K562 (cell line): Measurements from ENCODE around the gene SAMD4A. TPM values are rescaled to one million over a fixed set of nuclear protein-coding genes. Genes with fewer than 3 reads are reported as not detected.

Source experiments
- CBX3 ChIP-seq, 2 experiments: IDR thresholded peaks; 1 replicate in 1 of 2; 2 replicates in 1 of 2; pipeline ENCODE4 v1.6.1; 2012; ENCODE audit warnings: inconsistent platforms in 2 of 2, low read length in 2 of 2, borderline replicate concordance in 1 of 2, control low read depth in 1 of 2
- CTCF ChIP-seq, 3 experiments: IDR thresholded peaks in 2 of 3; conservative IDR thresholded peaks in 1 of 3; 2 replicates each; pipeline ENCODE4 v1.5.1; 2011 to 2012; ENCODE audit warnings: low read length in 3 of 3, mild to moderate bottlenecking in 3 of 3, control low read depth in 2 of 3, improper control_type of control experiment in 1 of 3, inconsistent platforms in 1 of 3, low read depth in 1 of 3, mixed read lengths in 1 of 3, moderate library complexity in 1 of 3; ENCODE audit not compliant: insufficient read depth in 2 of 3
- FOXP4 ChIP-seq: sonication (generic); formaldehyde crosslinking; IDR thresholded peaks from 2 replicates; pipeline ENCODE4 v1.8.0; 2022; ENCODE audit warnings: mild to moderate bottlenecking, missing genetic modification reagents, borderline replicate concordance
- HMG20A ChIP-seq: fragments of 450-650 bp; formaldehyde crosslinking; conservative IDR thresholded peaks from 2 replicates; pipeline ENCODE4 v1.4.0; 2020; ENCODE audit warnings: mild to moderate bottlenecking, mixed read lengths
- HNRNPK ChIP-seq: fragments of 200-400 bp; formaldehyde crosslinking; IDR thresholded peaks from one replicate; pipeline ENCODE4 v1.6.1; 2018; ENCODE audit warnings: mild to moderate bottlenecking, low read depth, low read length; ENCODE audit not compliant: poor library complexity, severe bottlenecking
- ID3 ChIP-seq, 2 experiments: fragments of 250-450 bp in 1 of 2; fragments of 450-650 bp in 1 of 2; sonication (Bioruptor Pico) in 1 of 2; IDR thresholded peaks; 2 replicates each; pipeline versions ENCODE4 v1.6.1 to v1.8.0; 2016 to 2021; ENCODE audit warnings: mild to moderate bottlenecking in 2 of 2, moderate library complexity in 2 of 2, missing compliant biosample characterization in 1 of 2, missing genetic modification characterization in 1 of 2
- KDM4B ChIP-seq, 2 experiments: fragments of 450-650 bp in 1 of 2; sonication (generic) in 1 of 2; IDR thresholded peaks; 2 replicates each; pipeline ENCODE4 v1.6.1; 2016 to 2017; ENCODE audit warnings: borderline replicate concordance in 2 of 2, antibody characterized with exemption in 1 of 2, low read depth in 1 of 2, mild to moderate bottlenecking in 1 of 2
- MITF ChIP-seq: IDR thresholded peaks from 2 replicates; pipeline ENCODE4 v1.6.1; 2014; ENCODE audit warnings: antibody characterized with exemption
- MTA1 ChIP-seq: fragments of 450-650 bp; IDR thresholded peaks from 2 replicates; pipeline ENCODE4 v1.6.1; 2017; ENCODE audit warnings: borderline replicate concordance
- RBM14 ChIP-seq: fragments of 200-400 bp; formaldehyde crosslinking; IDR thresholded peaks from 2 replicates; pipeline ENCODE4 v1.6.1; 2018; ENCODE audit warnings: low read depth, mild to moderate bottlenecking, low read length, moderate library complexity, borderline replicate concordance; ENCODE audit not compliant: insufficient read depth
- THAP7 ChIP-seq: fragments of 250-450 bp; sonication (Bioruptor Pico); IDR thresholded peaks from 2 replicates; pipeline ENCODE4 v1.5.0; 2021
- THRB ChIP-seq: fragments of 450-650 bp; formaldehyde crosslinking; conservative IDR thresholded peaks from 2 replicates; pipeline ENCODE4 v1.4.0; 2022; ENCODE audit warnings: mild to moderate bottlenecking, missing genetic modification characterization
- ZBTB33 ChIP-seq: sonication (generic); formaldehyde crosslinking; IDR thresholded peaks from 2 replicates; pipeline ENCODE4 v1.8.1; 2023; ENCODE audit warnings: mild to moderate bottlenecking, missing genetic modification reagents
- ZNF212 ChIP-seq: fragments of 450-650 bp; formaldehyde crosslinking; IDR thresholded peaks from 2 replicates; pipeline ENCODE4 v1.4.0; 2020; ENCODE audit warnings: mild to moderate bottlenecking
- ZNF586 ChIP-seq: fragments of 450-650 bp; formaldehyde crosslinking; conservative IDR thresholded peaks from 2 replicates; pipeline ENCODE4 v1.4.0; 2020; ENCODE audit warnings: mild to moderate bottlenecking, moderate library complexity
- polyA plus RNA-seq, 8 experiments: library from polyadenylated mRNA; depleted of rRNA in 4 of 8; stranded (reverse) in 5 of 8; unstranded in 3 of 8; fragments of >200 nt; fragmentation: Nextera tagmentation in 2 of 8; fragmentation: Illumina TruSeq in 1 of 8; extraction: Ambion mirVana in 2 of 8; extraction: Trizol in 1 of 8; gene quantifications; 2 replicates each; pipeline versions ENCODE4 v1.2.1 to v1.2.3, GENCODE V29; 2011 to 2014; ENCODE audit warnings: inconsistent platforms in 1 of 8, missing spikeins in 1 of 8
- total RNA-seq, 7 experiments: library from RNA; depleted of rRNA in 6 of 7; stranded (reverse); fragments of >200 nt in 6 of 7; fragmentation: Illumina TruSeq in 2 of 7; extraction: Trizol in 2 of 7; gene quantifications; 2 replicates each; pipeline versions ENCODE4 v1.2.1 to v1.2.3, GENCODE V29; 2011 to 2021; ENCODE audit warnings: low replicate concordance in 1 of 7

SAMD4A gene
- total and polyA plus RNA-seq, 9 of the 15 experiments (the other 6 are each of a cell fraction or from before 2014, with no cell fraction given), result 0.66 to 6.8 (median 3.3) TPM

GRCh38 chr14:54691525-54692283 lies 124.8 kb downstream of the SAMD4A start (continued):
- TF ChIP-seq ZBTB33 (CRISPR knock-in tag) (no peak), FOXP4 (CRISPR knock-in tag) (no peak), MITF (no peak), HMG20A (CRISPR knock-in tag) (no peak), RBM14 (no peak), ID3 (CRISPR knock-in tag; IDR thresholded peaks at IDR 0.05) (no peak), ID3 (tag; IDR thresholded peaks at IDR 0.05) (no peak), ZNF586 (CRISPR knock-in tag) (no peak), CBX3 (IDR thresholded peaks at IDR 0.05; ENCODE audit: borderline replicate concordance in 1 of 2, low read length in 2 of 2) (no peak), ZNF212 (CRISPR knock-in tag) (no peak), HNRNPK (no peak), THRB (no peak), KDM4B (IDR thresholded peaks at IDR 0.05; ENCODE audit: borderline replicate concordance in 2 of 2, low read depth in 1 of 2) (no peak), CTCF (IDR thresholded peaks at IDR 0.05 in 2 of 3, conservative IDR thresholded peaks at IDR 0.05 in 1 of 3; ENCODE audit: insufficient read depth in 2 of 3, low read depth in 1 of 3, low read length in 3 of 3) (peak; percentile 79 to 83 (median 83)), THAP7 (CRISPR knock-in tag) (no peak), MTA1 (no peak)
